Heart left ventricle (tissue), 16 donors: ENCODE measurements around the gene ACP4. TPM values are rescaled to one million over a fixed set of nuclear protein-coding genes. Genes with fewer than 3 reads are reported as not detected.
"Not testable (repeated sequence)": the region's sequence is repeated elsewhere in the genome, so short reads cannot be mapped to it uniquely, and the experiment has no call there.

Experiments used
- ATAC-seq, 4 donors: fragments of 200-7000 bp; cut with Tn5 transposase; one replicate each; pipeline ENCODE4 v1.9.1; 2020 to 2022; ENCODE audit warnings: moderate library complexity in 4 of 4, mild to moderate bottlenecking in 3 of 4, moderate number of reproducible peaks in 1 of 4
- DNase-seq, 5 donors: peaks; one replicate each; pipeline ENCODE4 v3.0.0-alpha.2; 2020
- H3K27ac ChIP-seq, 12 donors: fragments of 200-600 bp; sonication (generic) in 4 of 12; one replicate each; pipeline versions ENCODE4 v1.5.0 to v1.8.0; 2016 to 2022; ENCODE audit warnings: mild to moderate bottlenecking in 2 of 12
- H3K27me3 ChIP-seq, 9 donors: fragments of 200-600 bp; sonication (generic) in 2 of 9; one replicate each; pipeline versions ENCODE4 v1.5.1 to v1.8.0; 2016 to 2022; ENCODE audit warnings: mild to moderate bottlenecking in 3 of 9
- H3K36me3 ChIP-seq, 9 donors: fragments of 200-600 bp; sonication (generic) in 2 of 9; one replicate each; pipeline versions ENCODE4 v1.5.0 to v1.8.0; 2018 to 2022; ENCODE audit warnings: mild to moderate bottlenecking in 2 of 9
- H3K4me1 ChIP-seq, 12 donors: fragments of 200-600 bp; sonication (generic) in 4 of 12; one replicate each; pipeline versions ENCODE4 v1.5.0 to v1.8.0; 2016 to 2022; ENCODE audit warnings: mild to moderate bottlenecking in 3 of 12
- H3K4me3 ChIP-seq, 12 donors: fragments of 200-600 bp; sonication (generic) in 4 of 12; one replicate each; pipeline versions ENCODE4 v1.5.0 to v1.8.0; 2017 to 2022; ENCODE audit warnings: mild to moderate bottlenecking in 9 of 12, moderate library complexity in 4 of 12
- H3K9me3 ChIP-seq, 12 donors: fragments of 200-600 bp; sonication (generic) in 4 of 12; one replicate each; pipeline versions ENCODE4 v1.5.0 to v1.8.0; 2016 to 2022; ENCODE audit warnings: mild to moderate bottlenecking in 1 of 12
- CTCF ChIP-seq, 12 donors: fragments of 200-600 bp; sonication (generic) in 4 of 12; IDR thresholded peaks; one replicate each; pipeline versions ENCODE4 v1.5.0 to v1.8.0; 2018 to 2022; ENCODE audit warnings: antibody characterized with exemption in 12 of 12, mild to moderate bottlenecking in 5 of 12
- POLR2A ChIP-seq, 2 donors: fragments of 450-650 bp; IDR thresholded peaks; one replicate each; pipeline ENCODE4 v1.6.1; 2017; ENCODE audit warnings: antibody characterized with exemption in 2 of 2, mild to moderate bottlenecking in 2 of 2, moderate library complexity in 2 of 2
- WGBS, 4 donors: extraction: QIAGEN DNeasy Blood & Tissue Kit in 2 of 4; methylation state at CpG; one replicate each; pipeline versions ENCODE4 v1.1.5 to v1.1.7; 2013 to 2018; 5-methylcytosine and 5-hydroxymethylcytosine counted together
- intact Hi-C, 10 donors: fragments of 100-400 bp; cut with DNase I; formaldehyde crosslinking; loops; one replicate each; pipeline versions ENCODE4 v1.11.1 to v1.14.2; 2022
- polyA plus RNA-seq, 2 donors: library from polyadenylated mRNA; stranded (reverse); fragments of 200-250 nt; gene quantifications; one replicate each; pipeline ENCODE4 v1.2.3, GENCODE V29; 2013
- total RNA-seq, 9 donors: library from RNA; depleted of rRNA in 2 of 9; stranded (reverse); fragments of >200 nt in 2 of 9; fragmentation: NEBNext Ultra II Directional in 3 of 9; extraction: Animal tissue kit (Norgen Biotek cat#: 25700) in 3 of 9; gene quantifications; one replicate each; pipeline versions ENCODE4 v1.1.0 to v1.2.4, GENCODE V29; 2016 to 2023
- donor health status: ischemic (EF 13 %, LVEDD 7.1; RV severe dilation, severe dysfunction).
- donor health status: healthy with polysubstance abuse.
- donor health status: DM: no; HTN: yes; CAD: no.
- donor health status: DM: no; HTN: no; CAD: no.
- donor health status: ischemic (EF 25% LVEDD 6.9; RV normal size, moderate dysfunction).
- donor health status: ischemic (EF 25% LVEDD 5.7; RV mildly dilated, moderate dysfunction).
- donor health status: healthy.
- donor health status: DM: yes; HTN: yes; CAD: no.
- donor health status: ischemic (EF 35%, LVEDD 5.7; RV mildly dilated, moderate dysfunction).
- donor health status: nonischemic (EF 11% LVEDD 7.7; RV severe dilation, severe dysfunction).
- donor health status: DM: yes; HTN: yes; CAD: no.
- donor health status: PGD.
- donor health status: ischemic (EF 29% LVEDD 5.4; RV normal size, mild dysfunction).
- donor health status: nonischemic (EF 23%, LVEDD 6.1; RV moderate dilation, normal function).

The ACP4 gene
- total and polyA plus RNA-seq, 11 donors: not detected

- DNase-seq: no peak
- H3K27ac ChIP-seq: no peak overlapping the region
- H3K27me3 ChIP-seq: peaks cover 28 to 86% (median 59%) of the 10 kb centered on the region in 9 donors
- peaks cover 0 to 8% (median 1%) of the 10 kb centered on the region in 12 donors for H3K9me3 ChIP-seq
- no peaks in the 10 kb centered on the region for H3K36me3 ChIP-seq
- intact Hi-C loops: loop anchor here in 9 of 10 donors (5.0 to 10.0 kb wide), 8 partner anchors 72 to 422 kb away; partner anchors contain the start of gene NAPSA (in 4 of the 9)
- ATAC-seq: no peak
- 26 to 32% (median 27%) methylated on average over 16 to 25 of the region's 25 CpGs for WGBS, 4 donors
- TF ChIP-seq CTCF (IDR thresholded peaks at IDR 0.05): no peak
- TF ChIP-seq POLR2A (IDR thresholded peaks at IDR 0.05): no peak
- peaks cover 0 to 6% (median 0%) of the 10 kb centered on the region in 12 donors for H3K4me1 ChIP-seq
- no peak overlapping the region for H3K4me3 ChIP-seq
Measured at GRCh38 chr19:50779504-50780457, 10.4 kb upstream of the ACP4 start.

- H3K9me3 ChIP-seq: peaks cover 0 to 8% (median 1%) of the 10 kb centered on the region in 12 donors
- no peaks in the 10 kb centered on the region for H3K36me3 ChIP-seq
- no peak overlapping the region for H3K4me3 ChIP-seq
- H3K27me3 ChIP-seq: peaks cover 28 to 75% (median 59%) of the 10 kb centered on the region in 9 donors
- DNase-seq (no peak), ATAC-seq (no peak)
- peaks cover 0 to 6% (median 0%) of the 10 kb centered on the region in 12 donors for H3K4me1 ChIP-seq
- intact Hi-C loops: loop anchor here in 9 of 10 donors (5.0 to 10.0 kb wide), 8 partner anchors 74 to 424 kb away; partner anchors contain the start of gene NAPSA (in 4 of the 9)
- WGBS, 4 donors: 60 to 70% (median 64%) methylated on average over 15 to 16 of the region's 16 CpGs
- no peak overlapping the region for H3K27ac ChIP-seq
- TF ChIP-seq POLR2A (IDR thresholded peaks at IDR 0.05): no peak
- no peak for TF ChIP-seq CTCF (IDR thresholded peaks at IDR 0.05)
Measured at GRCh38 chr19:50780753-50781435, 9.3 kb upstream of the ACP4 start.

- peaks cover 18 to 46% (median 37%) of the 10 kb centered on the region in 9 donors for H3K27me3 ChIP-seq
- intact Hi-C loops: loop anchor here (1.0 to 10.0 kb wide), 16 partner anchors 76 to 427 kb away; partner anchors contain the start of gene NAPSA (in 4 of the 10)
- H3K9me3 ChIP-seq, H3K36me3 ChIP-seq, ATAC-seq, DNase-seq, H3K27ac ChIP-seq, H3K4me1 ChIP-seq, H3K4me3 ChIP-seq: not testable (repeated sequence)
- 32 to 39% (median 35%) methylated on average over 8 of the region's 8 CpGs for WGBS, 4 donors
Measured at GRCh38 chr19:50783848-50784152, 6.4 kb upstream of the ACP4 start.

- no peak for ATAC-seq
- no peak for DNase-seq
- peaks cover 0 to 6% (median 0%) of the 10 kb centered on the region in 12 donors for H3K4me1 ChIP-seq
- intact Hi-C loops: loop anchor here in 9 of 10 donors (2.0 to 10.0 kb wide), 10 partner anchors 77 to 428 kb away; partner anchors contain the start of gene NAPSA (in 4 of the 9)
- no peaks in the 10 kb centered on the region for H3K36me3 ChIP-seq
- WGBS, 4 donors: 93 to 98% (median 96%) methylated on average over 3 of the region's 3 CpGs
- no peak overlapping the region for H3K4me3 ChIP-seq
- H3K27me3 ChIP-seq: peaks cover 15 to 37% (median 28%) of the 10 kb centered on the region in 9 donors
- no peaks in the 10 kb centered on the region for H3K9me3 ChIP-seq
- TF ChIP-seq POLR2A (IDR thresholded peaks at IDR 0.05) (no peak), CTCF (IDR thresholded peaks at IDR 0.05) (no peak)
- H3K27ac ChIP-seq: no peak overlapping the region
Measured at GRCh38 chr19:50784710-50785109, 5.5 kb upstream of the ACP4 start.
